GM21717 (cell line): ENCODE measurements around the gene TSHZ1.

Experiments
- ATAC-seq: cut with Tn5 transposase; IDR thresholded peaks from one replicate; pipeline ENCODE4 v1.9.1; 2021; ENCODE audit warnings: mild to moderate bottlenecking, moderate library complexity; ENCODE audit not compliant: unreplicated experiment

TSHZ1 gene

DNA sequence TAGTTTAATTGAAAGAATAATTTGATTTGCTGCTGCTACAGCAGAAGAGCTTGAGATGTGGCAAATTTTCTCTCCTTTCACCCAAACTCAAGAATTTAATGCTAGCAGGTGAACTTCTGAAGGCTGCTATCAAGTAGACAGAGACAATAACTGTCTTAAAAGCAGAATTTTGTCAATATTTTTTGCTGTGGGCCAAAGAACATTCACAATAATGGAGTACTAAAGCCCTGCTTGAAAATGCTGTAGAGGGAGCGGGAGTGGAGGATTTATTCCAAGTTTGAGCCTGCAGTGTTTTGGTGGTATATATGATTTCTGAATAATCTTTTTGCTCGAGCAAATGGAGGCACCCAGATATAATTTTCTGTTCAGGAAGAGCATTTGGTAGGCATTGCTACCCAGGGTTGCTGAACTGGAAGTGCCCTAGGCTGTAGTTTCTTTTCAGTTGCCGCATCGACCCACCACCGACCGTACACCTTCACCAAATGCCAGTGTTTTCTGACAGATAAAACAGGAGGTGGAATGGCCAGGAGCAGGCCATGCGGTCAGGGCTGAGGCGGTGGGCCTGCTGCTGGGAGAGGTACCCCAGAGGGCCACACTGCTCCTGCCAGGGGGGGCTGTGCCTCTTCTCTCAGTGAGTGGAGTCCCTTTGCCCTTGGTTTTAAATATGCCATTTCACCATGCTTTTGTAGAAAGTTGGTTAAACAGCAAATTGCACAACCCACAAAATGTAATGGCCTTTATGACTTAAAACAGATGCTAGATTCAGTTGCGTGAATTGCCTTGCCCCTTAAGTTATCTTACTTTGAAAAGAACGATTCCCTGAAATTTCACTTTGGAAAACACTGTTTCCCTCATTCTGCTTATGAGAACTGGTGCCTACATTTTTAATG lies 36.4 kb downstream of the TSHZ1 start:
- ATAC-seq, result no peak

- no peak for ATAC-seq
Measured at GRCh38 chr18:75247611-75248421, 37.2 kb downstream of the TSHZ1 start.

DNA sequence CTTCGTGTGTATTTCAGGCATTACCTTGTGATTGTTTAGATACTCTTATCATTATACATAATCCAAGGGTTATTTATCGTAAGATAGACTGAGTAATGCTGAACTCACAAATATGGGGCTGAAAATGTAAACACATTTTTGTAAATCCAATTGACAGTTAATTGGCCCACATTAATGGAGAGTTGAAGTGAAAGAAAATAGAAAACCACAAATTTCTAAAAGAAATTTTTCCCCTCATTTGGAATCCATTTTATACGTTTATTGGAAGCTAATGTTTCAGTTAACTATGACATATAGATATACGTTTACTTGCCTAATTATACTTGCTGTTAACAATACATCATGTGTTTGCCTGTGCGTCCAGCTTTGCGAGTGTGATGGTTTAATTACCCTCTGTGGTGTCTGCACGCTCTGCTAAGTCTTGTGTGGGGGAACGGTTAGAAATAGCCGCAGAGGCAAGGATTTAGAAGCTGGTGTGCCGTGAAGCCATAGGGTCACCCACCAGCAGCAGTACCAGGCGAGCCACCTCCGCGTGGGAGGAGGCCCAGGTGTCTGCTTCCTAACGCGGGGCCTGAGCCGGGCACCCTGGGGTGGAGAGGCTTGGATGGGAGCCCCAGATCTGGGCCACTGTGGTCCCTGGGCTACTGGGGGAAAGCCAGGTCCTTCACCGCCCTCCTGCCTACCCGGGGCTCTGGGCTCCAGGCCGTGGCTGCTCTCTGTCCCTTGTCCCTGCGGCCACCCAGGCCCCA lies 38.0 kb downstream of the TSHZ1 start:
- ATAC-seq, result no peak

DNA sequence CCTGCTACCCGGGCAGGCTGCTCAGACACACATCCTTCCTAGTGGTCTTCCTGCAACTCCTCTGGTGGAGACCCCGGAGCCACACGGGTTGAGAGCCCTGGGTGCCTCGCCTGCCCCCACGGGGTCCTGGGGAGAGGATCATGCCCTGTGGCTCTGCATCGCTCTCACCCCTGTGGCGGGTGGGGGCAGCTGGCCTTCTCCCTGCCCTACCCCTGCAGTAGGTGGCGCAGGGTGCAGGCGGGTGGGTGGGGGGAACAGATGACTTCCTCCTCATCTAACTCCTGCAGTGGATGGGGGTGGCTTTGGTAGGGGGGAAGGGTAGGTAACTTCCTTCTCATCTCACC lies 38.5 kb downstream of the TSHZ1 start:
- no peak for ATAC-seq

- ATAC-seq, result no peak
Measured at GRCh38 chr18:75249672-75250470, 39.3 kb downstream of the TSHZ1 start.

DNA sequence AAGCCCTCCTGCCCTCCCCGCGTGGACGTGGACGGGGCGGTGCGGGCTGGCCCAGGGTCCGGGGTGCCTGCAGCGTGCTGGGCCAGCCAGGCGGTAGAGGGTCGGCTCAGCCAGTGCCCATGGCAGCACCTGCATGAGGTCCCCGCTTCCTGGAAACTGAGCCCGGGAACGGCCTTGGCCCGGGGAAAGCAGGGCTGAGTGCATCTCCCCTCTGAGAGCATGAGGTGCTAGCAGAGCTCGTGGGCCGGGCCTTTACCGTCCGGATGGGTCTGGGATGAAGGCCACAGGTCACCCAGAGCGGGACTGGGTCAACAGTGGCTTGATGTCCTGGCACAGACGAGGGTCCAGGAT lies 39.8 kb downstream of the TSHZ1 start:
- ATAC-seq, result no peak

GRCh38 chr18:75251466-75251865 lies 40.9 kb downstream of the TSHZ1 start:
- ATAC-seq, result no peak

- ATAC-seq, result no peak
Measured at GRCh38 chr18:75252136-75252535, 41.5 kb downstream of the TSHZ1 start.

DNA sequence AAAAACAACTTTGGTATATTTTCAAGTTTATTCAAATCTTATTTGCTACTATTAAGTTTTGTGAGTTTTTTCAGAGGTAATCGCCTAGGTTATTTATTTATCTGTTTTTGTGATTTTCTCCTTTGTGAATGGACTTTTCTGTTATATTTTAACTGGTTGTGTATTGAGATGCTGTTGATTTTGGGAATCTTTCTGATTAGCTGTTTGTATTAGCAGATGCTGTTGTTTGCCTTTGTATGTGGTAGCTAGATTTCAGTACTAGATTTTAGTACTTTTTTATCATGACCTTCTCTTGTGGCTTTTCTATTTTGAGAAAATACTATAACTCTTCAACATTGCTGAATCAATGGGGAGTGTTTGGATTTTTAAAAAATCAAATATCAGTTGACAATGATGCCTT lies 42.4 kb downstream of the TSHZ1 start:
- no peak for ATAC-seq

DNA sequence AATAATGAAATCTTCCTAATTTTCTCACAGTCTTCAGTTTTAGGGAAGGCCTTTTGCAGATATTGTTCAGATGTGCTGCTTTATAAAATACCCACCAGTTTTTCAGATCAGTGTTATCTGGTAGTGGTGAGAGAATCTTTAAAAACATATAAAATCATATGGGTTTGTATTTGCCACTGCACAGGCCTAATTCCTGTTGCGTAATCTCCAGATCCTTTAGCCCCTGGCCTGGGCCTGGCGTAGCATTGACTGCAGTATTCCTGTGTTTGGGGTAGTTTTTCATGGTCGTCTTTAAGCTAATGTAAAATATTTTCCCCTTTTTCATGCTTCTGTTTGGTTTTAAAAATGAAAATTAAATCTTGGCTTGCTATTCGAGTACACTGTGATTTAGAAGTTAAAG lies 43.2 kb downstream of the TSHZ1 start:
- no peak for ATAC-seq

DNA sequence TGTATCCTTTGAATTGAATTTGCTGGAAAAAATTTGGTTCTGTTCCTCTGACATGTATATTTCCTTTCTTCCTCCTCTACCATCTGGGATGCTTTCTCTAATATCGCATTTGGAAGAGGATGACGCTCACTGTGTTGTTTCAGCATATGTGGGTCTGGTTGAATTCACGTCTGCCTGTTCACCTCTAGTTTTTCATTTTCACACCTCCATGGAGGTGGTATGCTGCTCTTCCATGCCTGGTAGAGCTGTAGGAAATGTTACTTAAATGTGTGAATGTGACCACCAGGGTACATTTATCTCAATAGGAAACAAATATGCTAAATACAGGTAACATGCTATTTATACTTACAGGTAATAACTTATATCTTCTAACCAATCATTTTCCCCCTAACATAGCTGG lies 44.5 kb downstream of the TSHZ1 start:
- no peak for ATAC-seq

DNA sequence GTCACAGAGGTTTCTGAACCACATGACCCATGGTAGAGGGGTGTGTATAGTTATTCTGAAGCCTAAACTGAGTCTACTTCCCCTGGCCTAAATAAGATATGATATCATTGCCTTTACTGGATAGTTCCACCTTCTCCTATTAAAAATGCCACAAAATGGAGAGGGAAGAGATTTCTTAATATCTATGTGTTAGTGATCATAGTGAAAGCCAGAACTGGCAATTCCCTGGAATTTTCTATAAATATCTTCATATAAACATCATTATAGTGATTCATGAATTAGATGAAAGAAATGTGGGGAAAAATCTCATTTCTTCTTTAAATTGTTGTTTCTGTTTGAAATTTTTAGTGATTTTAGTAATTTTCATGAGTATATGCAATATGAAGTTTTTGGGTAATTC lies 45.8 kb downstream of the TSHZ1 start:
- no peak for ATAC-seq

- no peak for ATAC-seq
Measured at GRCh38 chr18:75257605-75258004, 47.0 kb downstream of the TSHZ1 start.

- ATAC-seq, result peak; percentile 93
Measured at GRCh38 chr18:75261430-75262223, 51.0 kb downstream of the TSHZ1 start.

DNA sequence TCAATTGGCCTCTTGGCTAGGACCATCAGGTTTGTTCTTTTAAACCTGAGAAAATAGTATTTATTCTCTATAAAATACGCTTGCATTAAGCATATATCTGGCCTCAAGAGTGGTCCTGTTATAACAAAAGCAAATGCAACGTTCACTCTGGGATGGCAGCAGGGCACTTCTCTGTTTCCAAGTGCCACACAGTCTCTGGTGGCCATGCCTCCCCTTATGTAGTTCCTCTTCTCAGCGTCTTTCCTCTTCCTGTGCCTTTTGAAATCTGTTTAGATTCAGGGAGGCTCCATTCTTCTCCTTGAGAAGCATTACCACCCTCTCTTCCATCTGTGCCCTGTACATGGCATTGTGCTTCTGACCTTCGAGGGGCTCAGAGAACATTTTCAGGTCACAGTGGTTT lies 51.9 kb downstream of the TSHZ1 start:
- ATAC-seq, result no peak

- ATAC-seq, result no peak
Measured at GRCh38 chr18:75264195-75264594, 53.6 kb downstream of the TSHZ1 start.

- ATAC-seq, result no peak
Measured at GRCh38 chr18:75264926-75265597, 54.5 kb downstream of the TSHZ1 start.

GRCh38 chr18:75265872-75266271 lies 55.3 kb downstream of the TSHZ1 start:
- no peak for ATAC-seq

- ATAC-seq, result peak; percentile 88
Measured at GRCh38 chr18:75267643-75268363, 57.2 kb downstream of the TSHZ1 start.
